AG04450 (cell line): ENCODE data around the gene TUT4. TPM values are rescaled to one million over a fixed set of nuclear protein-coding genes. Genes with fewer than 3 reads are reported as not detected.

Source experiments
- CTCF ChIA-PET: fragments of 300-600, 350-600 bp; formaldehyde crosslinking; extraction: SDS; loops from one replicate; lab custom pipeline; 2022; ENCODE audit warnings: antibody characterized with exemption, inconsistent platforms; lab: Charles Lee
- POLR2A ChIA-PET: fragments of 350-600 bp; formaldehyde crosslinking; extraction: SDS; loops from one replicate; lab custom pipeline; 2021; ENCODE audit warnings: antibody characterized with exemption, inconsistent platforms; lab: Yijun Ruan, JAX
- DNase-seq: peaks from one replicate; pipeline ENCODE4 v3.0.0-alpha.2; 2011; ENCODE audit warnings: low read depth, low spot score
- H3K27ac ChIP-seq: one replicate; pipeline ENCODE4 v1.5.1; 2012; ENCODE audit warnings: low read depth, low read length, control low read depth
- H3K27me3 ChIP-seq: one replicate; pipeline ENCODE4 v1.6.0; 2012; ENCODE audit warnings: low read length; ENCODE audit not compliant: control insufficient read depth, insufficient read depth
- H3K4me3 ChIP-seq: 2 replicates; pipeline ENCODE4 v1.5.1; 2011; ENCODE audit warnings: mild to moderate bottlenecking, low read depth, low read length, control low read depth
- H3K9me3 ChIP-seq: 2 replicates; pipeline ENCODE4 v1.5.1; 2012; ENCODE audit warnings: low read length; ENCODE audit not compliant: control insufficient read depth, insufficient read depth
- CTCF ChIP-seq: IDR thresholded peaks from 2 replicates; pipeline ENCODE4 v1.5.1; 2011; ENCODE audit warnings: low read depth, low read length, control low read depth, inconsistent platforms
- polyA plus RNA-seq: library from polyadenylated mRNA; depleted of rRNA; stranded (reverse); fragments of >200 nt; gene quantifications from 2 replicates; pipeline ENCODE4 v1.2.3, GENCODE V29; 2011; rRNA removed

TUT4 gene
- polyA plus RNA-seq, 1 experiment, result 30.0 TPM

- no peaks in the 10 kb centered on the region for H3K9me3 ChIP-seq
- no peak overlapping the region for H3K4me3 ChIP-seq
- DNase-seq, result no peak
- ChIA-PET POLR2A (no interaction called here), CTCF (no interaction called here)
- H3K27me3 ChIP-seq, result no peaks in the 10 kb centered on the region
- no peak for TF ChIP-seq CTCF
- H3K27ac ChIP-seq, result no peak overlapping the region
Measured at GRCh38 chr1:52386458-52386857, 166.4 kb downstream of the TUT4 start.

GRCh38 chr1:52385376-52385775, 167.5 kb downstream of the TUT4 start:
- ChIA-PET POLR2A (no interaction called here), CTCF (no interaction called here)
- TF ChIP-seq CTCF, result no peak
- no peak overlapping the region for H3K4me3 ChIP-seq
- H3K9me3 ChIP-seq, result no peaks in the 10 kb centered on the region
- no peaks in the 10 kb centered on the region for H3K27me3 ChIP-seq
- no peak overlapping the region for H3K27ac ChIP-seq
- DNase-seq, result no peak

Other genes with a start within 250 kb of the TUT4 start
- 9.7 and 11.7 TPM in 2 replicates for gene CC2D1B, start 186.9 kb downstream of the TUT4 start, polyA plus RNA-seq
- 2.1 and 2.3 TPM in 2 replicates for gene ORC1, start 148.7 kb downstream of the TUT4 start, polyA plus RNA-seq
- 23.5 and 26.7 TPM in 2 replicates for gene PRPF38A, start 148.5 kb downstream of the TUT4 start, polyA plus RNA-seq
- 14.1 and 16.9 TPM in 2 replicates for gene GPX7, start 49.3 kb upstream of the TUT4 start, polyA plus RNA-seq
- gene SHISAL2A, start 80.1 kb upstream of the TUT4 start, polyA plus RNA-seq, result not detected in 2 replicates
- 12.0 and 13.8 TPM in 2 replicates for gene COA7, start 145.3 kb upstream of the TUT4 start, polyA plus RNA-seq
- 21.5 and 26.1 TPM in 2 replicates for gene ZYG11B, start 173.4 kb upstream of the TUT4 start, polyA plus RNA-seq